22Rv1 (cell line): Measurements from ENCODE around the gene DCTN2.

Experiments used
- H3K27ac ChIP-seq: fragments of 450-650 bp; 2 replicates; pipeline ENCODE4 v1.5.1; 2017
- CTCF ChIP-seq: fragments of 450-650 bp; IDR thresholded peaks from 2 replicates; pipeline ENCODE4 v1.5.1; 2017; ENCODE audit warnings: mild to moderate bottlenecking
- ZFX ChIP-seq: fragments of 450-650 bp; IDR thresholded peaks from 2 replicates; pipeline ENCODE4 v1.6.1; 2017; ENCODE audit warnings: antibody characterized with exemption, borderline replicate concordance

The DCTN2 gene

GRCh38 chr12:57485695-57486094 is 61.3 kb downstream of the DCTN2 start:
- TF ChIP-seq CTCF (no peak), ZFX (no peak)
- no peak overlapping the region for H3K27ac ChIP-seq

GRCh38 chr12:57483466-57483865 is 63.5 kb downstream of the DCTN2 start:
- TF ChIP-seq CTCF (no peak), ZFX (no peak)
- no peak overlapping the region for H3K27ac ChIP-seq

GRCh38 chr12:57481671-57482070 is 65.3 kb downstream of the DCTN2 start:
- no peak overlapping the region for H3K27ac ChIP-seq
- TF ChIP-seq ZFX (no peak), CTCF (no peak)
